GM19397 (cell line): ENCODE results near the gene CA5B.
"Not testable (repeated sequence)": the region's sequence is repeated elsewhere in the genome, so short reads cannot be mapped to it uniquely, and the experiment has no call there.

Experiments used
- ATAC-seq: cut with Tn5 transposase; IDR thresholded peaks from one replicate; pipeline ENCODE4 v1.9.1; 2021; ENCODE audit warnings: mild to moderate bottlenecking, moderate library complexity; ENCODE audit not compliant: unreplicated experiment

Gene CA5B, protein sequence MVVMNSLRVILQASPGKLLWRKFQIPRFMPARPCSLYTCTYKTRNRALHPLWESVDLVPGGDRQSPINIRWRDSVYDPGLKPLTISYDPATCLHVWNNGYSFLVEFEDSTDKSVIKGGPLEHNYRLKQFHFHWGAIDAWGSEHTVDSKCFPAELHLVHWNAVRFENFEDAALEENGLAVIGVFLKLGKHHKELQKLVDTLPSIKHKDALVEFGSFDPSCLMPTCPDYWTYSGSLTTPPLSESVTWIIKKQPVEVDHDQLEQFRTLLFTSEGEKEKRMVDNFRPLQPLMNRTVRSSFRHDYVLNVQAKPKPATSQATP

DNA sequence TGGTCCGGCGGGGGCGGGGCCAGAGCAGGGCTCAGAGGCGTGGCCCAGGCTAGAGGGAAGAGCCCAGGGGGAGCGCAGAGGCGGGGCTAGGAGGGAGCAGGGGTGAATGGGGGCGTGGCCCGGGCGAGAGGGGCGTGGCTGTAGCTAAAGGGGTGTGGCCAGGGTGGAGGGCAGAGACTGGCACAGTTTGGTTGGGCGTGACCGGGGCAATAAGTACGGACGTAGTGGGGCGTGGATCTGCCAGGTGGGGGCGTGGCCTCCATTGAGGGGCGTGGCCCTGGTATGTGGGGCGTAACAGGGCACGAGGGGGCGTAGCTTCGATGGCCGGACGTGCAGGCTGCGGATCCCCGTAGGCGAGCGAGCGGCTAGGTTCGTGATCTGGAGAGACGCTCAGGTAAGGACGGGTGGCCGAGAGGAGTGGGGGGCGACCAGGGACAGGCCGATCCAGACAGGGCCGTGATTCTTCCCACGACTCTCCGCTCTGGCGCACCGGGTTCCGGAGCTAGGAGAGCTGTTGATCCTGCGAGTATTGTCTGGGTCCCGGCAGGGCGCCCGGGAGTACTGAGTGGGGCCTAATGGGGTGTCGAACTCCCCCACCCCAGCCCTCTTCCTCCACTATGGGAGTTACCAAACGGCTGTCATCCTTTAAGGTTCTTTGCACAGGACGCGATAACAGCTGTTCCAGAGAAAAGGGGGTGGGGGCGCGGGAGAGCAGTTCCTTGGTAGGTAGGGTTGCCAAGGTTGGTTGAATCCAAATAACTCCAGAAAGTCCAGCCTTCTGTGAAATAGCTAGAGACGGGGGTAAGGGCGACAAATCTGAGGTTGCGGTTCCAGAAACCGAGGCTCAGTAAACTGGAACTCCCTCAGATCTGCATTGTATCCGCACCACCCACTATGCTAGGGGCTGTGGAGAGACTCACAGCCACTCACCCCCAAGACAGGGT, at the start of gene CA5B:
Gene CA5B (plus strand): TSS at position 312 of the 944 bp plus-strand sequence. CDS start 11,754 bp downstream, outside the sequence.
- ATAC-seq = peak; percentile 97

GRCh38 chrX:15694941-15695451, 43.1 kb upstream of the CA5B start:
- no peak for ATAC-seq

GRCh38 chrX:15696516-15696915, 41.6 kb upstream of the CA5B start:
- no peak for ATAC-seq

DNA sequence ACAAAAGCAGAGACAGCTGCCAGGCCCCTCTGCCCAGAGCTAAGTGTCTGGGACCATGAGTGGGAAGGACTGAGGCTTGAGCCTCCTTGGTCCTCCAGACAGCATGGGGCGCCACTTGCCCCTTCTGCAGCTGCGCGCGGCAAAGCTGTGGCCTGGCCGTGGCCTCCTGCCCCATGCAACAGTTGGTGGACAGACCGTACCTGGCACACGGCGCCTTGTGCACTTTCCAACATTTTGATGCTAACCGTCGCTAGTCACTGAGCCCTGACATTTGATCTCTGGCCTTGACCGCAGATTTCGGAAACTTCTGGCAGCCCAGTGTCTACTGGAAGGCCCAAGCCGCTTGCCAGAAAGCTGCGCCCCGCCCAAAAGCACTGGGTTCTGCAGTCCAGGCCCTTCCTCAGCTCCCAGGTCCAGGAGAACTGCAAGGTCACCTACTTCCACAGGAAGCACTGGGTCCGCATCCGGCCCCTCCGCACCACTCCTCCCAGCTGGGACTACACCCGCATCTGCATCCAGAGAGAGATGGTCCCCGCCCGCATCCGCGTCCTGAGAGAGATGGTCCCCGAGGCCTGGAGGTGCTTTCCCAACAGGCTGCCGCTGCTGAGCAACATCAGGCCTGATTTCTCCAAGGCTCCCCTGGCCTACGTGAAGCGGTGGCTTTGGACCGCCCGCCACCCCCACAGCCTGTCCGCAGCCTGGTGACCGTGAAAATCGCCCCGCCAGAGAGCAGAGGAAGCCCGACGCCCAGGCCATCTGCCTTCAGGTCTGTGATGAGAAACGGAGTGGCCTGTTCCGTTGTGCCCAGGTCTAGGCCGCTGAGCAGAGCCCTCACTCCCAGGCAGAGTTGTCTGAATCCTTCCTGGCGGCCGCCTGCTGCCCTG, 35.3 kb upstream of the CA5B start:
- ATAC-seq = no peak

DNA sequence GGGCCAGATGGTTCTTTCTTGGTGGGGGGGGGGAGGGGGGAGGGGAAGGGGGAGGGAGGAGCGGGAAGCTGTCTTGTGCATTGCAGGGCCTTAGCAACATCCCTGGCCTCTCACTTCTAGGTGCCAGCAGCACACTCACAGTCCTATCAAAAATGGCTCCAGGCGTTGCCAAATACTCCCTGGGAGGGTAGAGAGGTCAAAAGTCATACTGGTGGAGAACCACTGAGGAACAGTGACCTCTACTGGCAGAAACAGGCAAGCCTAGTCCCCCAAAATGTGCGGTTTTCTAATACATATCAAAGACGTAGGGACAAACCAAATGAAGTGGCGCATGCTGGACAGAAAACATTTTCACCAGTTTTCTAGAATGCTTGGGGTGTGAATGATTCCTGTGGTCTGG, 34.3 kb upstream of the CA5B start:
- not testable (repeated sequence) for ATAC-seq

DNA sequence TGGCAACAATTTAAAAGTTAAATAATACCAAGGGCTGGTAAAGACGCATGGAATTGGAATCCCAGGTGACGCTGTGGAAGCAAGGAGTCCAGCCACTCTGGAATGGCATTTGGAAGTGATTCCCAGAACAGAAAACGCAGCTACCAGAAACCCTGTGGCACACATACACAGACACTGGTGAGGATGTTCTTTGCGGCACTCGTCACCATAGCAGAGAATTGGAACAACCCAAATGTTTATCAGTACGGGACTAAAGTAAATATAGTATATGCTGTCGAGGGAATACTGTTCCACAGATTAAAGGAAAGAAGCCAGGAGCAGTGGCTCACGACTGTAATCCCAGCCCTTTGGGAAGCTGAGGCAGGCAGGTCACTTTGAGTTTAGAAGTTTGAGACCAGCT, 33.8 kb upstream of the CA5B start:
- ATAC-seq = not testable (repeated sequence)

GRCh38 chrX:15714529-15714928, 23.5 kb upstream of the CA5B start:
- no peak for ATAC-seq

GRCh38 chrX:15718283-15718970, 19.6 kb upstream of the CA5B start:
- no peak for ATAC-seq

DNA sequence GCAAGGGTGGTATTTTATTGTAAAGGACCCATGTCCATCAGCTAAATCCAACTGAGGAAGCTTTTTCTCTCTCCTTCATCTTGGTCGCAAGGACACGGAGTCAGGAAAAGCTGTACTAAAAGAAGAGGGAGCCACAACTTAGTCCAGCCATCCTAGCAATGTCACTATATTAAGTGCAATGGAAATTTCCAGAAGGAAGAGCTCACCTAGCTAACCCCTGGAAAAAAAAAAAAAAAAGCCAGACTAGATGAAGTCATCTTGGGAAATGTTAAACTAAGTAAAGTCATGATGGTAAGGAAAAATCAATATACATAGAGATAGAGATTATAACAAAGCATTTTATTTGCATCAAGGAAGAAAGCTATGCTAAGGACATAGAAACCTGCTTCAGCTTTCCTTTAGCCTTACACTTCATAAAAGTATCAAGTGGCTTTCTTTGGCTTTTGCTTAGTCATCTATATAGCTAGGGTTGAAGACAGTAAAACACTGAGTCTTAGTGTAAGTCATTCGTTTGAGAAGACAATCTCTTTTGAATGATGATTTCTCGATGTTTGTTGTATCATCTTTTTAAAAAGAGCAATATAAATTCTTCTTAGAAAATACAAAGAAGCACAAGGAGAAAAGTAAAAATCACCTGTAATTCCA, 18.6 kb upstream of the CA5B start:
- no peak for ATAC-seq

- ATAC-seq = no peak
These were observed 16.2 kb upstream of the CA5B start for GRCh38 chrX:15721911-15722310.

DNA sequence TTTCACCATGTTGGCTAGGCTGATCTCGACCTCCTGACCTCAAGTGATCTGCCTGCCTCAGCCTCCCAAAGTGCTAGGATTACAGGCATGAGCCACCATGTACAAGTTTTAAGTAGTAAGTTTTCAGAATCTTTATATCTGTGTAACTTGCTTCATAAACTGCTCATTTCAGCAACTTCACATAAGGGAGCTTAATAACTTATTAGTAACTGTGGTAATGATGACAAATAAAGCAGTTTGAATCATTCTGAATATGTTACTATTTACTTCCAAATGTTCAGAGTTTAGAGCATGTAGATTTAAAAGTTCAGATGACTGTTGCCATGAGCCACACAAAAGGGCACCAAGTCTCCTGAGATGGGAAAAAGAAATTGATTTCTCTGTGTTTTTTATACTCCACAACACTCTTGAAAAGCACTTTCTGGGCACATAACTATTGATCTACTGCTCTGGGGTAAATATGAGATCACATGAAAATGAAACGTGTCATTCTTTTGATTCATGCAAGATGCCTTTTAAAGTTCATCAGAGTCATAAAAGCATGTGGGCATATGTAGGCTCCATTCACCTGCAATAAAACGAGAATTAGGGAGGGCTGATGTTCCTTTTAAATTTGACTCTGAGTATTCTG, 14.1 kb upstream of the CA5B start:
- no peak for ATAC-seq

DNA sequence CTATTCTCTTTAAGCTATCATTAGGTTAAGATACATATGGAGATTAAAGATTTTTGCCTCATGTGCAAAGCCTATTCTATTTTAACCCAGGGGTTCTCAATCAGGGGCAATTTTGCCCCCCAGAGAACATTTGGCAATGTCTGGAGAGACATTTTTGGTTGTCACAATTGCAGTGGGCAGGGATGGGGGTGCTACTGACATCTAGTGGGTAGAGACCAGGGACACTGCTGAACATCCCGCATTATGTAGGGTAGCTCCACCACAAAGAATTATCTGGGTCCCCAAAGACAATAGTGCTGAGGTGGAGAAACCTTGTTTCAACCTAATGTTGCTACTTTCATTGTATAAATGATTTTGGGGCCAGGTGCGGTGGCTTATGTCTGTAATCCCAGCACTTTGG, 13.2 kb upstream of the CA5B start:
- no peak for ATAC-seq

DNA sequence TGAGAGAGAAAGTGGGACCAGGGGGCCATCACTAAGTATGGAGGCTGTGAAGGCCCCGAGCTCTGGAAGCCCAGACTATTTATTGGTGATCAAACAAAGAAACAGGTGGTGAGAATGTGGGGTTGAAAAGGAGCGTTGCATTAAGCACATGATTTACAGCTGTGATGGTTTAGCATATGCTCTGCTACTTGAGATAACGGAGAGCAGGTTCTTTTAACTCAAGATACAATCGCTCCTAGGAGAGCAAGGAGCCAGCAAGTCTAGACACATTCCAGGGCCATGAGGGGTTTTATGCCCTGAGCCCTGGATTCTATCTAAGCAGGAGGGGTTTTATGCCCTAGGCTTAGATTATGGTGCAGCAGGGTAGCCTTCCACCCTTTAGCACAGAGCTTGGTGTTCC, 6.7 kb upstream of the CA5B start:
- ATAC-seq = not testable (repeated sequence)

DNA sequence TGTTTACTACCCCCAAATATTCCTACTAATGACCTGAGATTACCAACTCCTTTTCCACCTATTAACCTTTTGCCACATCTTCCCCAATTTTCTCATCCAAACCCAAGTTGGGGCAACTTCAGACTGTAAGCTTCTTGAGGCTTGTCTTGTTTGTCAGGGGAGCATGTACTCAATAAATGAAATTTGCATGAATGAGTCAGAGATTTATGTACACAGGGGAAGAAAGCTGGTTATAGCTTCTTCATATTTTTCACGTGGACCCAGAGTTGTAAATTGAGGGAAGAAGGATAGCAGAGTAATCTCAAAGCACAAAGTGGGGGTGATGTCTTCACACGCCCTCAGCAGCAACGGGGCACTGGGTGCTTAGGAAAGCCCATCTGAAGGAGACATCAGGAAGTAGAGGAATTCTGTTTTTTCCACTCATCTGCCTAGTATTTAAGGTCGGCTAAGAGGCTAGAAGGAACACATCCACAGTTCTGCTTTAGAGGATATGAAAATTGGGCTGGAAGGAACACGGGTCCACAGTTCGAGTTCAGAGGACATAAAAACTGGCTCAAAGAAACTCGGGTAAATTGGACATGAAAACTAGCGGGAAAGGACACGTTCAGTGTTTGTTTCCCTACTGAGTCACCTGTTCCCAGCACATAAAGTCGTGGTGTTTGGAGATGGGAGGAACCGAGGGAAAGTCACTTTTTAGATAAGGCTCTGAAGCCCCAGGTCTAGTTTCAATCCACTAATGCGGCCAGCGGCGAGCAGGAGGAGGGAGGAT, 696 bp upstream of the CA5B start:
- no peak for ATAC-seq

- ATAC-seq = no peak
These were observed 1.8 kb downstream of the CA5B start for GRCh38 chrX:15739886-15740285.

GRCh38 chrX:15744181-15744867, 6.3 kb downstream of the CA5B start:
- no peak for ATAC-seq

DNA sequence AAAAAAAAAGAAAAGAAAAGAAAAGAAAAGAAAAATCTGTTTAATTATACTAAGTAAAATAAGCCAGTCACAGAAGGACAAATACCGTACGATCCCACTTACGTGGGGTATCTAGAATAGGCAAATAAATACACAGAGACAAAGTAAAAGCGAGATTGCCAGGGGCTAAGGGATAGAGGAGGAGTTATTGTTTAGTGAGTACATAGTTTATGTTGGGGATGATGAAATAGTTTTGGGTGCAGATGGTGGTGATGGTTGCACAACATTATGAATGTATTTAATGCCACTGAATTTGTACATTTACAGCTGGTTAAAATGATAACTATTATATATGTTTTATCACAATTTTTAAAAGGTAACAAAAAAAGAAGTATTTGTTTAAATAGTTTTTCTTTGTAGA, 7.1 kb downstream of the CA5B start:
- ATAC-seq = no peak

GRCh38 chrX:15746651-15747050, 8.6 kb downstream of the CA5B start:
- not testable (repeated sequence) for ATAC-seq
